Activated CD4-positive, alpha-beta memory T cell treated with anti-CD3 and anti-CD28 coated beads, Interleukin-2, amount 10 ng/mL, durations not matched to agents 7 days and 5 days (primary cell): ENCODE measurements around the gene SLC6A11. TPM values are rescaled to one million over a fixed set of nuclear protein-coding genes. Genes with fewer than 3 reads are reported as not detected.

ENCODE experiments used
- CTCF ChIA-PET: fragments of 350-600 bp; sonication (Branson Sonifier 250); formaldehyde crosslinking; loops from one replicate; lab custom pipeline; 2021; ENCODE audit warnings: antibody characterized with exemption, inconsistent platforms; lab: Charles Lee
- POLR2A ChIA-PET: fragments of 350-600 bp; sonication (Branson Sonifier 250); formaldehyde crosslinking; loops from one replicate; lab custom pipeline; 2021; ENCODE audit warnings: antibody characterized with exemption; lab: Charles Lee
- DNase-seq: peaks from one replicate; pipeline ENCODE4 v3.0.0-alpha.2; 2020
- H3K27ac Mint-ChIP-seq: one replicate; pipeline ENCODE4 v1.8.0; 2021; ENCODE audit warnings: mild to moderate bottlenecking, mixed read lengths
- H3K27me3 Mint-ChIP-seq: one replicate; pipeline ENCODE4 v1.8.0; 2021; ENCODE audit warnings: mixed read lengths
- H3K36me3 Mint-ChIP-seq: one replicate; pipeline ENCODE4 v1.8.0; 2021; ENCODE audit warnings: low read depth, mixed read lengths
- H3K4me1 Mint-ChIP-seq: one replicate; pipeline ENCODE4 v1.8.0; 2021; ENCODE audit warnings: mixed read lengths
- H3K4me3 Mint-ChIP-seq: one replicate; pipeline ENCODE4 v1.8.0; 2021; ENCODE audit warnings: mild to moderate bottlenecking, mixed read lengths
- H3K9me3 Mint-ChIP-seq: one replicate; pipeline ENCODE4 v1.8.0; 2021; ENCODE audit warnings: mixed read lengths
- total RNA-seq, 2 experiments: library from RNA; stranded (reverse); gene quantifications; one replicate each; pipeline ENCODE4 v1.2.3, GENCODE V29; 2021

Gene SLC6A11
- total RNA-seq, 2 experiments from 2014 or later, result not detected

GRCh38 chr3:10926256-10926810 is 110.3 kb downstream of the SLC6A11 start:
- no peak for DNase-seq
- no peaks in the 10 kb centered on the region for H3K4me1 Mint-ChIP-seq
- ChIA-PET POLR2A (no interaction called here), CTCF (interaction anchor here (0.8 kb wide), 1 partner anchor 19 kb away, joined by 3 read pairs; no protein-coding TSS in a partner anchor)
- peaks cover 11% of the 10 kb centered on the region for H3K27me3 Mint-ChIP-seq
- H3K4me3 Mint-ChIP-seq, result no peak overlapping the region
- no peaks in the 10 kb centered on the region for H3K9me3 Mint-ChIP-seq
- no peak overlapping the region for H3K27ac Mint-ChIP-seq
- no peaks in the 10 kb centered on the region for H3K36me3 Mint-ChIP-seq

DNA sequence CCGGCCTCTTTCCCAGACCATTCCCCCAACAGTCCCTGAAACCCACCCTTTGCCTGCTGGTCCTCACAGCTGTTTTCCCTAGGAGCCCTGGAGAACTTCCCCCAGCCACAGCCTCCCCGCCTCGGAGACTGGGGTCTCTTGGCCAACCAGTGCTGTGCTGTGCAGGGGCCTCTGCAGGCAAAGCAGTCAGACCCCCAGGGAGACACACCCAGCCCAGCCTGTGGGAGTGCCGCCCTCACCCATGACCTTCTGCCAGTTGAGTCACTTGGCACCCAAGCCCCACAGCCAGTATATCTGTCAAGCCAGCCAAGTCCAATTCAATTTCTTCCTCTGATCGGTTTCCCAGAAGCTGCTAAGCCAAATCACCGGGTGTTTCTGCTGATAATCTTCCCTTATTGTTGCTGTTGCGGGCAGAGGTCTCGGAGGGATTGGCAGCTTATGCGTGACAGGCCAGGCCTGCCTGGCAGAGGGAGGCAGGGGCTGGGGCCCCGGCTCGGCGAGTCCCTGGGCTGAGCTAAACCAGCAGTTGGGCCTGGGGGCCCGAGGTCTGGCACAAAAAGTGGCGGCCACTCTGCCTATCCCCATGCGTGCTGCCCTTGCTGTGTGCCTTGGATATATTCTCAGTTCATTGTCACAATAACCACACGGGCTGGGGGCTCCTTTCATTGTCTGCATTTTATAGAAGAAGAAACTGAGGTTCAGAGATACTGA is 110.9 kb downstream of the SLC6A11 start:
- H3K36me3 Mint-ChIP-seq, result no peaks in the 10 kb centered on the region
- CTCF ChIA-PET, result interaction anchor here (0.8 kb wide), 1 partner anchor 18 kb away, joined by 3 read pairs; no protein-coding TSS in a partner anchor
- POLR2A ChIA-PET, result no interaction called here

DNA sequence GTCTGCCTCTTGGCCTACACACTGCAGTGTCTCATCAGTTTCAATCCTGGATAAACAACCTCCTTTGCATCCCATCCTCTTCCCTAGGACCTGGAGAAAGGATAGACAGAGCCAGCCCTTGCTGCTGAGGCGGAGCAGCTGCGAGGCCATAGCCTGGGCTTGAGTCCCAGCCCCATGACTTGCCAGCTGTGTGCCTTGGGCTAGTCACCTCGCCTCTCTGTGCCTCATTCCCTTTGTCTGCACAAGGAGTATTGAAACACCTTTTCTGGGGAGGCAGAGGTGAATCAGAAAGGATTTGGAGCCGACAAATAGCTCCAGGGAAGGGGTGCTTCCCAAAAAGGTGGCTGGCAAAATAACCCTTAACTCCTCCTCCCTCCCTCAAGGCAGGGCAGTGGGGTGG is 111.5 kb downstream of the SLC6A11 start:
- DNase-seq, result no peak
- Mint-ChIP-seq H3K27me3 (peaks cover 4% of the 10 kb centered on the region), H3K36me3 (no peaks in the 10 kb centered on the region), H3K4me1 (no peaks in the 10 kb centered on the region), H3K27ac (no peak overlapping the region), H3K9me3 (no peaks in the 10 kb centered on the region), H3K4me3 (no peak overlapping the region)
- POLR2A ChIA-PET, result no interaction called here
- CTCF ChIA-PET, result no interaction called here

More for the DNA sequence above, 110.9 kb downstream of the SLC6A11 start:
- H3K4me1 Mint-ChIP-seq, result no peaks in the 10 kb centered on the region
- H3K4me3 Mint-ChIP-seq, result no peak overlapping the region
- no peak for DNase-seq
- H3K27me3 Mint-ChIP-seq, result peaks cover 7% of the 10 kb centered on the region
- no peaks in the 10 kb centered on the region for H3K9me3 Mint-ChIP-seq
- H3K27ac Mint-ChIP-seq, result no peak overlapping the region

DNA sequence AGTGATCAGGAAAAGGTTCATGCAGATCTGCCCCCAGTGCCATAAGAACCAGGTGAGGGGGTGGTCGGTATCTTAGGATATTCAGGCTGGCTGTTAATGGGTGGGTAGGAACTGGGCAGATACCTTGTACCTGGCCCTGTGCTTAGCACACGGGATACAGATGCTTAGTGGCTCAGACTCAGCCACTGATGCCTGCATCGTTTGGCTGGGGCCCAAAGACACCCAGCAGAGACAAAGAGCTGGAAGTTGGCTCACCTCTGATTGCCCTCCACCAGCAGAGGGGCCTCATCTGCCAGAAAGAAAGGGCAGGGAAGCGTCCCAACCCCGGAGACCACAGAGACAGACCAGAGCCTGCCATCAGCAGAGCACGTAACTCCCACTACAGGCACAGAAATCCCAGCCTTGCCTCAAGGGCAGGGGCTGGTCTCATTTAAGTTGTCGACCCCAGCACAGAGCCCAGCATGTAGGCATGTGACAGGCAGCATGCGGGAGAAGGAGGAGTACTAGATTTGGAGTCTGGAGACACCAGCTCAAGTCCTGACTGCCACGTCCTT is 112.5 kb downstream of the SLC6A11 start:
- H3K4me1 Mint-ChIP-seq, result no peaks in the 10 kb centered on the region
- H3K4me3 Mint-ChIP-seq, result no peak overlapping the region
- no peak overlapping the region for H3K27ac Mint-ChIP-seq
- no peak for DNase-seq
- no peaks in the 10 kb centered on the region for H3K9me3 Mint-ChIP-seq
- ChIA-PET POLR2A (no interaction called here), CTCF (no interaction called here)
- H3K27me3 Mint-ChIP-seq, result peaks cover 4% of the 10 kb centered on the region
- no peaks in the 10 kb centered on the region for H3K36me3 Mint-ChIP-seq

DNA sequence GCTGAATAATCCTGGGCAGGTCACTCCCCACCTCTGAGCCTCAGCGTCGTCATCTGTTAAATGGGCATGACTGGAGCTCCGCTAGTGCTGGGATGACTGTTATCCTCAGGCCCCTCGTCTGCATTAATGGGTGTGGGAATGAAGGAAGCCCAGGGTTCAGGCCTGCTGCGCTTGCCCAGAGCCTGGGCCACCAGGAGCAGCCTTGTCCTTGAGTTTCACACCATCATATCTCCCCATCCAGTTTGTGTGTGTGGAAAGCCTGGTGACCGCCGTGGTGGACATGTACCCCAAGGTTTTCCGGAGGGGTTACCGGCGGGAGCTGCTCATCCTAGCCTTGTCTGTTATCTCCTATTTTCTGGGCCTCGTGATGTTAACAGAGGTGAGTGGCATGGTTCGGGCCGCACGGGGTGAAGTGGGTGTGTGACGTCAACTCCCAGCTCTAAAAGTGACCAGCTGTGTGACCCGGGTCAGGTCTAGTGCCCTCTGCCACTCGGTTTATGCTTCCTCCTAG is 113.0 kb downstream of the SLC6A11 start:
- no peaks in the 10 kb centered on the region for H3K4me1 Mint-ChIP-seq
- CTCF ChIA-PET, result no interaction called here

DNA sequence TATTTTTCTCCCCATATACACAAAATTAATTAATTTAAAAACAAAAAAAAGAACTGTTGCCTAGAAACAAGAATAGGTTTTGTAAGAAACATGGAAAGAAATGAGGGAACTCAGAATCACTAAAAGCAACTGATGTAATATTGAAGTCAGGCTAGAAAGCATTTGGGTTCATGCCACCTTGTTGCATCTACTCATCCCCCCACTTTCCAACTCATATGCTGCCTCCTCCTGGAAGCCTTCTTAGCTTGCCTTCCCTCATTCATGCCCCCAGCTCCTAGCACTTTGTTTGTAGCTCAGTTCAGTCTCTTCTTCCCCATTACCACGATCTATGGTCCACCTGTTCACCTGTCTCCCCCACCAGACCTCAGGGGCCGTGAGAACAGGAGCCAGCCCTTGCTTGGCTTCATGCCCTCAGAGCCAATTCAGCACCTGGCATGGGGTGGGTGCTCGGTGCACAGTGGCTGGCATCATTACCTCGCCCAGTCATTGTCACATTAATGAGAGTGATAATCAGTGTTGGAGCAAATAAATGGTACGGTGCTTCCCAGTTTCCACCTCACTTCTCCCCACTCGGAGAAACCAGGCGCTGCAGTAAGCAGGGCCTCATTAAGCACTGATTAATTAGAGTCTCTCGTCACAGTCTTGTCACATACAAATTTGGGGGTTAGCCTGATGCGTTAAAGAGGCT is 114.1 kb downstream of the SLC6A11 start:
- Mint-ChIP-seq H3K36me3 (no peaks in the 10 kb centered on the region), H3K4me1 (no peaks in the 10 kb centered on the region), H3K27me3 (no peaks in the 10 kb centered on the region), H3K27ac (no peak overlapping the region), H3K4me3 (no peak overlapping the region), H3K9me3 (no peaks in the 10 kb centered on the region)
- ChIA-PET CTCF (no interaction called here), POLR2A (no interaction called here)
- DNase-seq, result no peak

More for the DNA sequence above, 113.0 kb downstream of the SLC6A11 start:
- no peaks in the 10 kb centered on the region for H3K9me3 Mint-ChIP-seq
- no peak overlapping the region for H3K4me3 Mint-ChIP-seq
- no peaks in the 10 kb centered on the region for H3K27me3 Mint-ChIP-seq
- POLR2A ChIA-PET, result no interaction called here
- DNase-seq, result no peak
- H3K27ac Mint-ChIP-seq, result no peak overlapping the region
- H3K36me3 Mint-ChIP-seq, result no peaks in the 10 kb centered on the region

GRCh38 chr3:10930666-10931040 is 114.6 kb downstream of the SLC6A11 start:
- Mint-ChIP-seq H3K27me3 (no peaks in the 10 kb centered on the region), H3K4me1 (no peaks in the 10 kb centered on the region), H3K9me3 (no peaks in the 10 kb centered on the region), H3K36me3 (no peaks in the 10 kb centered on the region), H3K4me3 (no peak overlapping the region), H3K27ac (no peak overlapping the region)
- ChIA-PET CTCF (no interaction called here), POLR2A (no interaction called here)
- no peak for DNase-seq

- no peaks in the 10 kb centered on the region for H3K9me3 Mint-ChIP-seq
- CTCF ChIA-PET, result no interaction called here
- no peak for DNase-seq
Measured at GRCh38 chr3:10932596-10932995, 116.6 kb downstream of the SLC6A11 start.

DNA sequence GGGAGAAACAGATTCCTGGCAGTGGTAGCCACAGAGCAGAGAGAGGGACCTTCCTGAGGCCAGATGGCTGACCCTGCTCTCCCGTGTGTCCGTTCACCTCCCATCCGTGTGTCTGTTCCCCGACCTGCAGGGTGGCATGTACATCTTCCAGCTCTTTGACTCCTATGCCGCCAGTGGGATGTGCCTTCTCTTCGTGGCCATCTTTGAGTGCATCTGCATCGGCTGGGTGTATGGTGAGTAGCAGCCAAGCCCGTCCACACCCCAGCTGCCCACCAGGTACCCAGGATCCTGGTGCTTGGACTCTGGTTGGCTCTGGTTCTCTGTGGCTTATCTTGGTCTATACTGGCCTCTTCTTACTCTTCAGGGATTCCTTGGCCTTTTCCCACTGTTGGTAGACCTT is 117.0 kb downstream of the SLC6A11 start:
- H3K27ac Mint-ChIP-seq, result no peak overlapping the region
- CTCF ChIA-PET, result no interaction called here
- H3K4me3 Mint-ChIP-seq, result no peak overlapping the region
- DNase-seq, result no peak
- no peaks in the 10 kb centered on the region for H3K36me3 Mint-ChIP-seq
- POLR2A ChIA-PET, result no interaction called here
- no peaks in the 10 kb centered on the region for H3K27me3 Mint-ChIP-seq
- no peaks in the 10 kb centered on the region for H3K9me3 Mint-ChIP-seq
- H3K4me1 Mint-ChIP-seq, result no peaks in the 10 kb centered on the region

More at GRCh38 chr3:10932596-10932995, 116.6 kb downstream of the SLC6A11 start:
- Mint-ChIP-seq H3K27me3 (no peaks in the 10 kb centered on the region), H3K36me3 (no peaks in the 10 kb centered on the region), H3K27ac (no peak overlapping the region), H3K4me1 (no peaks in the 10 kb centered on the region), H3K4me3 (no peak overlapping the region)
- POLR2A ChIA-PET, result no interaction called here

DNA sequence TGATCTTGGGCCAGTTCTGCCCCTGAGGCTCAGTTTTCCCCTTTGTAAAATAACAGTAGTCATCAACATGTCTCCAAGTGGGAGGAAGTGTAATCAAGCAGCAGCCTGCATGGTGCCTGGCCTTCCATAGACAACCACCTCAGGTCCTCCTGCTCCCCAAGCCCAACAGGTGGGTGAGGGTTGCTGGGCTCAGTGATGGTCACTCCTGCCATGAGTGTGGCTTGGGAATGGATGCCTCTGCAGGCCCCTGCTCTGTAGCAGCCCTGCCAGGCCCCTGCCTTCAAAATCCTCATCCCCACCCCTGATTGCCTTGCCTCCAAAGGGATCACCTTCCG is 117.4 kb downstream of the SLC6A11 start:
- CTCF ChIA-PET, result no interaction called here
- no peak overlapping the region for H3K27ac Mint-ChIP-seq

DNA sequence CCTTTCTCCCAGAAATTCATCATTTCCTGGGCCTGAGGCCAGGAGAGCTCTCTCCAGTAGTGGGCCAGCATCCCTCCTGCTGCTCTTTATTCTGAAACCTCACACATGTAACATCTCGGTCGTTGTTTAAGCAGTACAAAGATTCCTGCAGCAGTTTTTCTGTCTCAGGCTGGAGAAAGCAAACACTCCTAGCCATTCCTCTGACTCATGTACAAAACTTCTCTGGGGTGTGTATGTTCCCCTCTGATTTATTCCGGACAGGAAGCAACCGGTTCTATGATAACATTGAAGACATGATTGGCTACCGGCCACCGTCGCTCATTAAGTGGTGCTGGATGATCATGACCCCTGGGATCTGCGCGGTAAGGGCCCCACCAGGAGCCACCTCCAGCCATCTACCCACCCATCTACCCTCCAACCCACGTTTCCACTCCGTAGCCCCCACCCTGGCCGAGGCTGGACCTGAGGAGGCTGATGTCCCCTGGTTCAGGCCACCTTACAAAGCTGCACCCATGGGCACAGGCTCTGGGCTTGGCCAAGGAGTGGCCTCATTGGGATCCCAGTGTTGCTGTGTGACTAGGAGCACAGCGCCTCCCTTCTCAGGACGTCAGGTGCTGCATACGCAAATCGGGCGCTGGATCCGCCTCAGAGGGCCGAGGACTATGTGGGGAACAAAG is 117.9 kb downstream of the SLC6A11 start:
- H3K27me3 Mint-ChIP-seq, result no peaks in the 10 kb centered on the region
- DNase-seq, result no peak
- POLR2A ChIA-PET, result no interaction called here
- no peaks in the 10 kb centered on the region for H3K36me3 Mint-ChIP-seq
- no peaks in the 10 kb centered on the region for H3K9me3 Mint-ChIP-seq
- H3K4me3 Mint-ChIP-seq, result no peak overlapping the region
- no peak overlapping the region for H3K27ac Mint-ChIP-seq
- H3K4me1 Mint-ChIP-seq, result no peaks in the 10 kb centered on the region
- CTCF ChIA-PET, result no interaction called here

More for the DNA sequence above, 117.4 kb downstream of the SLC6A11 start:
- Mint-ChIP-seq H3K4me3 (no peak overlapping the region), H3K9me3 (no peaks in the 10 kb centered on the region), H3K36me3 (no peaks in the 10 kb centered on the region), H3K27me3 (no peaks in the 10 kb centered on the region), H3K4me1 (no peaks in the 10 kb centered on the region)
- no peak for DNase-seq
- POLR2A ChIA-PET, result no interaction called here

GRCh38 chr3:10935028-10935427 is 119.0 kb downstream of the SLC6A11 start:
- no peak for DNase-seq
- H3K4me3 Mint-ChIP-seq, result no peak overlapping the region
- no peaks in the 10 kb centered on the region for H3K27me3 Mint-ChIP-seq
- no peaks in the 10 kb centered on the region for H3K4me1 Mint-ChIP-seq
- H3K9me3 Mint-ChIP-seq, result no peaks in the 10 kb centered on the region
- no peaks in the 10 kb centered on the region for H3K36me3 Mint-ChIP-seq
- POLR2A ChIA-PET, result no interaction called here
- CTCF ChIA-PET, result no interaction called here
- H3K27ac Mint-ChIP-seq, result no peak overlapping the region
